GM18499 (cell line): ENCODE measurements around the gene LST1.
"Not testable (repeated sequence)": the region's sequence is repeated elsewhere in the genome, so short reads cannot be mapped to it uniquely, and the experiment has no call there.

Experiments used
- ATAC-seq: cut with Tn5 transposase; IDR thresholded peaks from one replicate; pipeline ENCODE4 v1.9.1; 2021; ENCODE audit warnings: moderate number of reproducible peaks; ENCODE audit not compliant: insufficient read depth, unreplicated experiment

The LST1 gene

GRCh38 chr6:31586008-31586407 is at the start of gene LST1:
Gene LST1, plus strand, starts transcription at chr6:31586277. Its CDS starts 1,023 bp downstream, at chr6:31587300.
- ATAC-seq = no peak

DNA sequence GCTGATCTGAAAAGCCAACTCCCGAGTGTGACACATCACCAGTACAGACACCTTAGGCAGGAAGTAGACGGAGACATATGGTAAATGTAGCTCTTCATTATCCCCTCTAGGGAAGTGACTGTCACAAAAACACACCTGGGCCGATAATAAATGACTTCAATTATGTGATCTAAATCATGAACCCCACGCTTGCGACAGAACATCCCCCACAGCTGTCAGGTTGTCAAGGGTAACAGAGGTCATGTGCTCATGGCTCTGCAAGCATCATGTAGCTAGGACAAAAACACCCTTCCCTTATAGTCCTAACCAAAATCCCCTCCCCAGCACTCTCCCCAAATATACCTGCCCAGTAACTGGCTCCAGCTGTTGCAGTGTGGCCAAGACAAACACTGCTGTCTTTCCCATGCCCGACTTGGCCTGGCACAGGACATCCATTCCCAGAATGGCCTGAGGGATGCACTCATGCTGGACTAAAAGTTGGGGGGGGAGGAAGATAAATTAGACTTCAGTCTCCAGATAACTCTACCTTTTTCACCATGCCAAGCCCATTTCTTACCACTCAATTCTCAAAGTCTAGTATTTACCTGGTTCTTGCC is 47.2 kb upstream of the LST1 start:
- ATAC-seq = no peak

- ATAC-seq = no peak
Measured at GRCh38 chr6:31540640-31541039, 45.4 kb upstream of the LST1 start.

GRCh38 chr6:31541059-31541657 is 44.9 kb upstream of the LST1 start:
- no peak for ATAC-seq

DNA sequence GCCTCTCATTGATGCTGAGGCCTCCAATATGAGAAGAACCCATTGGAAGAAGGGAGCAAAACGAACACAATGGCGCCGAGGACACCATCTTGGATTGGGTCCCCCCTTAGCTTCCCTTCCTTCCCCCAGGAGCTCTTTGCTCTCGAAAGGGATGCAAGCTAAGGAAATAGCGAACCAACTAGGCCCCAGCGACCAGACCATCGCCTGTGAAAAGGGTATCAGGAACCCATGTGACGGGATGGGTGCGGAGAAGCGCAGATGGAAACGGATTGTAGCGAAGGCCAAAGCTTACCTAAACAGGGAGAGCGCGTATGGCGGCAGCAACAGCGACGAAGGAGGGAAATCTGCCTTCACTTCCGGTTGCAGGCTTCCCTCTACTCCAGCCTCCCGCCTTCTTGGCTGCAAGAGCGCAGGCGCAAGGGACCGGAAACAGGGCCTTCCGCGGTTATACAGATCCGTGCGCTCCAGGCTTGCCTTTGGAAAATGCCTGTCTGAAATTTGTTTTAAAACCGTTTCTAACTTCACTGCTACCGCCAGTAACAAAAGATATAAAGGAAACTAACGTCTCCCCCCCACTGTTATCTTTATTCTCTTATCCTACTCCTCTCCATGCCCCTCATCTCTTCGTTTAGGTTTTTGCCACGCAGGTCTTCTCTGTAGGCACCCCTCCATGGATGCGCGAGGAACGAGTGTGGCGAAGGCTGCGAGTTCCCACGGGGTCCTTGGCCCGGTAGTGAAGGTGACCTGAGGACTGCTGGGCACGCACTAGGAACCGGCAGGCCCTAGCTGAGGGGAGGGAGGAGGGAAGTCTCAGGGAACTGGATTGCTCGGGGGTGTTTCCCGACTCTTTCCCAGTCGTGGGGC is 44.2 kb upstream of the LST1 start, which contains the start of gene DDX39B:
Gene DDX39B, minus strand, starts transcription at position 346 of the 864 bp plus-strand sequence. CDS start 1,471 bp downstream, outside the sequence.
- ATAC-seq = no peak

GRCh38 chr6:31543639-31544038 is 42.4 kb upstream of the LST1 start:
- no peak for ATAC-seq

DNA sequence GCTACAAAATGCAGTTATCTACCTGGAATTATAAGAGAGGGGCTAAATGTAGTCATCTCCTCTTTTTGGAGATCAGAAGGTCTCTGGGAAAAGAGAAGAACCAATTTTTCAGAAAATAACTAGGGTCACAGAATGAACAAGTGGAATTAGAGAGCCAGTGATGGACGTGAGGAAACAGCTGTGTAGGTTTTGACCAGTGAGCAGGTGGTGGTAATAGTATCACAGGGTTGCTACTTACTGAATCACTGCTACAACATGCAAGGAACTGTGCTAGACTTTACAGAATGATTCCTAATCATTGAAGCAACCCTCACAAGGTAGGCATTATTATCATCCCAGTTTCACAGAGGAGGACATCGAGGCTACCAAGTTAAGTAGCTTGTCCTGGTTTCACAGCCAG is 41.4 kb upstream of the LST1 start:
- no peak for ATAC-seq

DNA sequence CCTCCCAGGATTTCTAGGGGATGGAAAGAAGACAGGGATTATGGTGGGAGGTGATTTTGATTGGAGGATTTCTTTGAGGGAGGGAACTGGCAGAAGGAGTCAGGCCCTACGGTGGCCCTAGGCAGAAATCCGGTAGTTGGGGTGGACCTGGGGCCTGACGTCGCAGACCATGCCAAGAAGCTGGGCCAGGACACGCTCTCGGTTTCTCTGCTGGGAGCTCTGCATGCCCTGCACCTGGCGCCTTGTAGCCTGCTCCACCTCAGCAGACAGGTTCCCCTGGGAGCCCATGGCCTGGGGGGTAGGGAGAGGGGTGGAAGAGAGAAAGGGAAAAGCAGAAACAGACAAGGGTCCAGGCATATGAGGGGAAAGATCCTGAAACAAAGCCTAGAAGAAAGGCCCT is 40.8 kb upstream of the LST1 start:
- no peak for ATAC-seq

DNA sequence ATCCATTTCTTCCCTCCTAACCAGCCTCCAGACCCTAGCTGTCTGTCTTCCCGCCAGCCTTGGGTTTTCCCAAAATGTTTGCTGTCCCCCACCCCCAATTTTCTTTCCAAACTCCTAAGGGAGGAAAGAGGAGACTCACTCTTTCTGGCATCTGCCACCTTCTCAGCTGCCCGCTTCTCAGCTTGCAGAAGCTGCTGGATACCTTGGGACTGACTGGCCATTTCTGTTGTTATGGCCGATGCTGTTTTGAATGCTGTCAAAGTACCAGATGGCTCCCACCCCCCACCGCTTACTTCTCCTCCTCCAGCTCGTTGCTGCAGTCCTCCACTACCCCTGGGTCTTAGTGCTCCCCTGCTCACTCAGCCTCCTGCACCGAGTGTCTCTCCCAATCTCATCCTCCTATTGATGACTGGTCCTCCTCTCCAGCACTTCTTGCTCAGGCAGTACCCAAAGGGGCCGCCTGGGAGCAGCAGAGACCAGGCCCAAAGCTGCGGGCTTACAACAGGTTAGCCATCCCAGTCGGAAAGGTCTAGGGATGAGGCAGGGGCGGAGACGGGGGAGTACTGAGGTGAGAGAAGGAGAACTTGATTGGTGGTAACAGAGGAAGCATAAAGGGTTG is 39.6 kb upstream of the LST1 start, which contains the start of gene ATP6V1G2:
Gene ATP6V1G2, minus strand, starts transcription at position 270 of the 619 bp plus-strand sequence. Its CDS starts 49 bp downstream, at position 221.
- no peak for ATAC-seq

DNA sequence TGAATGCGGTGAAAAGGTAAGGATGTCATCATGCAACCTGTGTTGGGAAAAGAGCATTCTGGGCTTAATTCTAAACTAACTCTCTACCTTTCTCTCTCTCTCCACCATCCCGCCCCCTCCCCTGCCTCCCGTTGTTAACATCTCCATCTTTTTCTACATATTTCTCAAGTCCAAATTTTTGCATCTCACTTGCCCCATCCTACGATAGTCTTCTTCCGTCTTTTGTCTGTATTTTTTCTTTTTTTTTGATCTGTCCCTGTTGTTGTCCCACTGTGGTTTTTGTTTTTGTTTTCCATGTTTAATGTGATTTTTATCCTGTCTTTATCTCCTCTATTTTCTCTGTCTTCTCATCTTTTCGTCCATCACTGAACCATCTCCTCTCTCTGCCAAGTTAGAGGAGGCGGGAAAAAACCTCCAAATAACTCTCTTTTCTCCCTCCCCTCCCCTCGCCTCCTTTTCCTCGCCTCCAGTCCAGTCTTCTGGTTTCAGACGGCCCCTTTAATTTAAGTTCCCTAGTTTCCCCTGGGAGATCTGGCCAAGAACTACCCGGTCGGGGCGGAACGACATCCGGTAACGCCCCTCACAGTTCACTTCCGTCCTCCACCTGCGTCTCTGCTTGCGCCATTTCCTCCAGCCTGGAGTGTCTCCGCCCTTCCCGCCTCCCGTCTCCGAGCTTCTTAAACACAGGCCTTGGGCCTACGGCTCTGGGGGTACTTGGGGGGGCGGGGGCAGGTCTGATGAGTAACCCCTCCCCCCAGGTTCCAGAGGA is 38.9 kb upstream of the LST1 start, which contains the start of gene NFKBIL1:
Gene NFKBIL1, plus strand, starts transcription at position 651 of the 769 bp plus-strand sequence. Its CDS starts 87 bp downstream, at position 738.
- no peak for ATAC-seq

DNA sequence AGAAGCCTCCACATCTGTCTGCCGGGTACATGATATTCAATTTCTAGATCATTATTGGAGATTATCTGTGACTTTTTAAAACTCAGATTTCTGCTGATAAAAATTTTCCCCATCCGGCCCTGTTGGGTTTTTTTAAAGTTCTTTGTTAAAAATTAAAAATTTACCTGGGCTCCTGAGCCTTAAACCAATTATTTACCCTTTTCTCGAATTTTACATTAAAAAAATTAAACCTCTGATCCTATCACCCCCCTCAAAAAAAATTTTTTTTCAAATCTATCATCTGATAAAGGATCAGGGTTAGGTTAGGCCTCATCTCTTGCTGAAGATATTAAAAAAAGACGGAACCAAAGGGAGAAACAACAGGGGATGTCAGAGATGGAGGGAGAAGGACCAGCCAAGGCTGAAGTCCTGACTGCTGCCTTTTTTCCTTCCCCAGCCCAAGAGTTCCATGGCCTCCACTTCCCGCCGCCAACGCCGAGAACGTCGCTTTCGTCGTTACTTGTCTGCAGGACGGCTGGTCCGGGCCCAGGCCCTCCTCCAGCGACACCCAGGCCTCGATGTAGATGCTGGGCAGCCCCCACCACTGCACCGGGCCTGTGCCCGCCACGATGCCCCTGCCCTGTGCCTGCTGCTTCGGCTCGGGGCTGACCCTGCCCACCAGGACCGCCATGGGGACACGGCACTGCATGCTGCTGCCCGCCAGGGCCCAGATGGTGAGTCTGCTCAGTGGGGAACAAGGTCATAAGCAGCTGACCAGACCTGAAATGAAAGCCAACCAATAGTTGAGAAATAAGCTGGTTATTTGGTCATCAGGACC is 38.1 kb upstream of the LST1 start:
- no peak for ATAC-seq

DNA sequence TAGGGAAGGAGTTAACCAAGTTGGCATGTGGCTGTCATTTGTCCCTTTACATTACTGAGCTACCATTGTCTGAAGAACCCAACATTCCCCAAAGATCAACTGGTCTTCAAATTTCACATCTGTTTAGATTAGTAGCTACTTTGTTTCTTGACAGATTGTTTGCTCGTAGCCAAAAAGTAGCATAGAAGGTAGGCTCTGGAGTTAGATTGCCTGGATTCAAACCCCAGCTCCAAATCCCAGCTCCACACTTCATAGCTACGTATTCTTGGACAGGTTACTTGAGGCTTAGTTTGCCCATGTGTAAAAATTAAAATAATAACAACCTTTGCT is 37.6 kb upstream of the LST1 start:
- no peak for ATAC-seq

DNA sequence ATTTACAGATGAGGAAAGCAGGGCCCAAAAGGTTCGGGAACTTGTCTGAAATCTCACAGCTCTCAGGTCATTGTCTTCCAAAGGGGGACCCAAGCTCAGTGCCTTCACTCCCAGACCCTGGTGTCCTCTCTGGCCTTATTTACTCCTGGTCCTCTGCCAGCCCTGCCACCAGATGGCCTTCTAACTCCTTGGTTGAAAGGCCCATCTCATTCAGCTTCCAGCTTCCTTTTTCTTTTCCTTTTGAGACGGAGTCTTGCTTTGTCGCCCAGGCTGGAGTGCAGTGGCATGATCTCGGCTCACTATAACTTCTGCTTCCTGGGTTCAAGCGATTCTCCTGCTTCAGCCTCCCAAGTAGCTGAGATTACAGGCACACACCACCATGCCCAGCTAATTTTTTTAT is 34.7 kb upstream of the LST1 start:
- ATAC-seq = not testable (repeated sequence)

DNA sequence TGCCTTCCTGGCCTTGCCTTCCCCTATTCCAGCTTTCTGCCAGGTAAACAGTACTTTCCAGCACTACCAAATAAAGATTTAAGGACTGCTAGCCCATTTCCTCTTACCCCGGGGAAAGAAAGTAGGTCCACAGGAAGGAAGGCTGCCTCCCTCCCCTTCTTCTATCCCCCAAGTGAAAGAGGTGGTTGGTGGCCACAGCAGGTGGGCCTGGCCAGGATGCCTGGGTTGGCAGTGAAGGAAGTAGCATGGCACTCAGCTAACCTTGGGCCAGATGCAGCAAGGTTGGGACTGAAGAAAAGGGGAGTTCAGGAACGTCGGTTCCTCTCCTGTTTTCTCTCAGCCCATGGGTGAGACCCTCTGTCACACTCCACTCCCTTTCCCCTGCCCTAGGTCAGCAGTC is 29.8 kb upstream of the LST1 start:
- ATAC-seq = no peak

DNA sequence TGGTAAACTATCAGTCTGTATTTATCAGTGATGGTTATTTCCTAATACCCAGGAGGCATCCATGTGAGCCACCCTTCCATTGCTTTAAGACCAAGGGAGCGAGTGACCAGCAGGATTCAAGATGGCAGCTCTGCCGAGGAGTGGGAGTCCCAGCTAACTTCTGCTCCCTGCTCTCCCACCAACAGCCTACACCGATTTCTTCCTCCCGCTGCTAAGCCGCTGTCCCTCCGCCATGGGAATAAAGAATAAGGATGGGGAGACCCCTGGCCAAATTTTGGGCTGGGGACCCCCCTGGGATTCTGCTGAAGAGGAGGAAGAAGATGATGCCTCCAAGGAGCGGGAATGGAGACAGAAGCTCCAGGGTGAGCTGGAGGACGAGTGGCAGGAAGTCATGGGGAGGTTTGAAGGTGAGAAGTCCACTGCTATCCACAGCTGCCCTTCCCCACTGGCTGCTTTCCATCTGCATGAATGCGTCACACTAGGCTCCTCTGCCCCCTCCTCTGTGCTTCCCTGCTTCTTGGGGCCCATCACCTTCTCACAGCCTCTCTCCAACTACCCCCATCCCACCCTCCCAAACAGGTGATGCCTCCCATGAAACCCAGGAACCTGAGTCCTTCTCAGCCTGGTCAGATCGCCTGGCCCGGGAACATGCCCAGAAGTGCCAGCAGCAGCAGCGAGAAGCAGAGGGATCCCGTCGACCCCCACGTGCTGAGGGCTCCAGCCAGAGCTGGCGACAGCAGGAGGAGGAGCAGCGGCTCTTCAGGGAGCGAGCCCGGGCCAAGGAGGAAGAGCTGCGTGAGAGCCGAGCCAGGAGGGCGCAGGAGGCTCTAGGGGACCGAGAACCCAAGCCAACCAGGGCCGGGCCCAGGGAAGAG is 28.4 kb upstream of the LST1 start:
- ATAC-seq = no peak

DNA sequence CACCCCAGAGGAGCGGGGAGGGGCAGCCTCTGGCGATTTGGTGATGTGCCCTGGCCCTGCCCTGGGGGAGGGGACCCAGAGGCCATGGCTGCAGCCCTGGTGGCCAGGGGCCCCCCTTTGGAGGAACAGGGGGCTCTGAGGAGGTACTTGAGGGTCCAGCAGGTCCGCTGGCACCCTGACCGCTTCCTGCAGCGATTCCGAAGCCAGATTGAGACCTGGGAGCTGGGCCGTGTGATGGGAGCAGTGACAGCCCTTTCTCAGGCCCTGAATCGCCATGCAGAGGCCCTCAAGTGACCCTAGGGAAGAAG is 27.8 kb upstream of the LST1 start:
- ATAC-seq = no peak

GRCh38 chr6:31558631-31559500 is 27.2 kb upstream of the LST1 start:
- no peak for ATAC-seq

DNA sequence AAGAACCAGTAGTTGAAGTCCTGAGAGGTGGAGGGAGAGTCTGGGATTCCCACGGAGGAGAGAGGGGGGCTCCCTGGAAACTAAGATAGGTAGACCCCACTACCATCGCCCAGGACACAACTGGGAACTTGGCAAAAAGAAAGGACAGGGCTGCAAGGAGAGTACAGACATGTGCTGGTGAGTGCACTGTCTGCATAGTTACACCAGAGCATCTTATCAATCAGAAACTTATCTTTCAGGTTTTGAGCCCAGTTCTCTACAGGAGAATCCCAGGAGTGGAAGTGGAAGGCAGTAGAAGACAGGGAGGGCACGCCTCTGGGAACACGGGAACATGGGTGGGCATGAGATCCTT is 26.5 kb upstream of the LST1 start:
- no peak for ATAC-seq
